Activated T-cell treated with anti-CD3 and anti-CD28 coated beads, Interleukin-2, amount 50 U/mL, for 1 hour (primary cell): ENCODE data around the gene B3GNT4.
"Not testable (repeated sequence)": the region's sequence is repeated elsewhere in the genome, so short reads cannot be mapped to it uniquely, and the experiment has no call there.

ENCODE experiments used
- DNase-seq: peaks from one replicate; pipeline ENCODE4 v3.0.0-alpha.2; 2020

B3GNT4 gene

DNA sequence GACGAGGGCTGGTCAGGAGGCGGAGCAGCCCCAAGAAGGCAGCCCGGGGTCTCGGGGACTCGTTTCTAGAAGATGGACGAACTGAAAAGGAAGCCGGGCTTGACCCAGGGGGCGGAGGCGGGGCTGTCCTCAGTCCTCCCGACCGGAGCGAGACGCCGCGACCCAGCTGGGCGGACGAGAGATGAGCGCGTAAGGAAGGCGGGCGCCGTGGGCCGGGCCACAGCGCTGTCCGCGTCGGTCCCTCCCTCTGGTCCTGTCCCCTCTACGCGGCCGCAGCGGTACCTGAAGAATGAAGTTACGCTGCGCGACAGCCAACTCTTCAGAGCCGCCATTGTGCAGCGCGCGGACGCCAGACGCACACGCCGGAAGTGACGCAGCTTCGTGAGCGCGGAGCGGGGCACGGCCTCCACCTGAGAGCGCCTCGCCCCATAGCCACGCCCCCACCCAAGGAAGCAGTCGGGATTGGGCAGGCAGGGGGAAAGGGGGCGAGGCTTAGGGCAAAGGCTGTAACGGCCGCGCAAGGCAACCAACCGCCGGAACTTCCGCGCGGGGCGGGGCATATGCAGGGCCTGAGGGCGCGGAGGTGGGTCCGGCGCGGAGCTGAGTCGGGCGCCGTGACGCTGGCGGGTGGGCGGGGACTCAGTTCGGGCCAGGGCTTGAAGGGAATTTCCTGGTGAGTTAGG, 22.3 kb downstream of the B3GNT4 start, which contains the start of gene DIABLO:
DIABLO (minus strand) TSS at position 370 of the 683 bp plus-strand sequence; CDS start at position 332, 38 bp downstream.
- DNase-seq: peak; percentile 99

DNA sequence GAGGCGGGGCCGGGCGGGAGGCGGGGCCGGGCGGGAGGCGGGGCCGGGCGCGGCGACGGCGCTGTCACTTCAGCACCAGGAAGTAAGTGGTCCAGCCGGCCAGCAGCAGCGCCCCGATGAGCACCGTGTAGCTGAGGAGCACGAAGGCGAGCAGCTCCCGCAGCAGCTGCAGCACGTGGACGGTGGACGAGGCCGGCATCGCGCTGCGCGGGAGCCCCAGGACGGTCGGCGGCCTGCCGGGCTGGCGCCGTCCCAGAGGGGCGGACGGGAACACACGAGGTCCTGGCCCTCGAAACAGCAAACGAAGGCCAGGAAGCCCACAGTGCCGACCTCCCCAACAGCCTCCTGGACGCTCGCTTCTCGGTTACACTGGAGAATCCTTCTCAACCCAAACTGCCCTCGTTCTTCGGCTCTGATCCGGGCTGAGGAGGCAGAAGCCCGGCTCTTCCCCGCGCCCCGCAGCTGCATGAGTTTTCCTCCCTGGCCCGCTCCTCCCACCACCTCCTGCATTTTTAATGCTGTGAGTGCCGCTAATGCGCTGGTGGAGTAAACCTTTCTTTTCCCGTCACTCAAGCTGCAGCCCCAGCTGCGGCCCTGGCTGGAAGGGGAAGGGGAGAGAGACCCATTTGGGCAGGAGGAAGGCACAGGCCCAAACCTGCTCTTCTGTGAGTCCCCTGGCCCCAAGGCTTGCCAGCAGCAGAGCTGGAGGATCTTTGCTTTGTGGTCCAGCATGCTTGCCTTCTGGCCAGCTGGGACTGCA, 23.0 kb downstream of the B3GNT4 start:
- no peak for DNase-seq

- peak; percentile 58 for DNase-seq
These were observed 23.8 kb downstream of the B3GNT4 start for GRCh38 chr12:122227341-122227740.

- no peak for DNase-seq
These were observed 24.6 kb downstream of the B3GNT4 start for GRCh38 chr12:122228092-122228491.

- DNase-seq: no peak
These were observed 27.3 kb downstream of the B3GNT4 start for GRCh38 chr12:122230798-122231197.

DNA sequence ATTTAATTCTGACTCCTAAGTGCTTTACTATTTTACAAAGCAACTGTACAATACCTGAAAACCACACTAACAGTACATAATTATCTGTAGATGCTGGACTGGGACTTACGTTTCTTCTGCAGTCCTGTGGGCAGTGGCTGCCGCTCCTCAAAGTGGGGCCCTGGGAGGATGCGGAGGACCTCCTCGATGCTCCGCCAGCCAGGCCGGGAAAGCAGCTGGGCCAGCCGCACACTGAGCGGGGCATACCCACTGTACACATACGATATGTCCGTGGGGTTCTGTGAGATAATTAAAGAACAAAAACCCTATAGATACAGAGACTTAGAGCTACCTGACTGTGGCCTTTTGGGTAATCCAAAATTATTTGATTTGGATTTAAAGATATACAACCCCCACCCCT, 29.2 kb downstream of the B3GNT4 start:
- no peak for DNase-seq

- DNase-seq: no peak
These were observed 32.2 kb downstream of the B3GNT4 start for GRCh38 chr12:122235741-122236140.

- DNase-seq: no peak
These were observed 35.4 kb downstream of the B3GNT4 start for GRCh38 chr12:122238861-122239260.

GRCh38 chr12:122243965-122244364, 40.5 kb downstream of the B3GNT4 start:
- DNase-seq: no peak

DNA sequence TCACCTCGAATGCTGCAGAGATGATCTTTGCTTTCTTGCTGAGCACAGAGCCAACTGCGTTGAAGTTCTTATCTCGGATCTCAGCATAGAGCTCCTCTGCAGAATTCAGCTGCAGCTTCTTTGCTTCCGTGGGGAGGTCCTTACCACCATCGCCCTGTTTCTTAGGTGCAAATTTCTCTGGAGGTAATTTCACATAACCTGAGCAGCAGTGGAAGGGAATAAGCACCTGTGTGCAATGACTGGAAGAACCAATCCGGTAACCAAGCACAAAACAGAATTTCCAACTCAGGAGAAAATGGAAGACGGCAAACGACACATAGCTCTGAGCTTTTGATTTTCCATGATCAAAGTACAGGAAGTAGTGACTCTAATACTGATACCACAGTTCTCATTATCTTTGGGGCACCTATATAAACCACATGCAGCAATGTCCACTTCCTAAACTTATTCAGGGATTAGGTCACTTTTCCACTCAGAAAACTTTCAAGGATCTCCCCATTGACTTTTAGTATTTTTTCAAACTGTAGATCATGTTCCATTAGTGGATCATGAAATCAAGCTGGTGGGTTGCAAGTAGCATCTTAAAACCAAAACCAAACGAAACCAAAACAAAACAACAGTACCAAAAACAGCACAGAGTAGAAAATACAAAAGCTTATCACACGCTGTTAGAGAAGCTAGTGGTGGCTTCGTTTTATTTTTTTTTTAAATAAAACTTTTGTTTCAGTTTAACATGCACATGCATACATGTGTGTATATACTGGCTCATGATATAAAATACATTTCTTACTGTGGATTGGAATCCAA, 41.3 kb downstream of the B3GNT4 start:
- DNase-seq: peak; percentile 27

DNA sequence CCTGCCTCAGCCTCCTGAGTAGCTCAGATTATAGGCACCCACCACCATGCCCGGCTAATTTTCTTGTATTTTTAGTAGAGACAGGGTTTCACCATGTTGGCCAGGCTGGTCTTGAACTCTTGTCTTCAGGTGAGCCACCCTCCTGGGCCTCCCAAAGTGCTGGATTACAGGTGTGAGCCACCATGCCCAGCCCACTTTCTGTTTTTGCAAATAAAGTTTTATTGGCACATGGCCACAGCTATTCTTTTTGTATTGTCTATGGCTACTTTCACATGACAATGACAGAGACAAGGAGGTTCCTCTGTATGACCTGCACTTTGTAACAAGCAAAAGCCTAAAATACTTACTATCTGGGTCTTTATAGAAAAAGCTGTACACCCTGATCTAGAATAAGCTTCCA, 42.0 kb downstream of the B3GNT4 start:
- no peak for DNase-seq

DNA sequence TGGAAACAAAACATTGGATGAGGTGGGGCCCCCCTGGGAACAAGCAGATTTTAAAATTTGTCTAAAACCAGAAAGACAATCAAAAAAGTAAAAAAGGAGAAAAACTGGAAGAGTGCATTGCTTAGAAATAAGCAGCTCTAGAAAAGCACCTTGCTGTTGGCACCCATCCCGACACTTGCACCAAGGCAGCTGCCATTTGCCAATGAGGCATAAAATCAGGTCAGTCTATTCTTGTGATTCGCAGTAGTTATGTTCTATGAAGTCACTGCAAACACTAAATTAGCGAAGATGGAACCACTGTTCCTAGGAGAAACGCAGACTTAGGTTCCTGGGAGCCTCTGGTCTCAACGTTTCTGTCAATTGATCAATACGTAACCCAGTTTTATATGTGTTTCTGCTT, 46.5 kb downstream of the B3GNT4 start:
- no peak for DNase-seq

GRCh38 chr12:122250536-122250935, 47.0 kb downstream of the B3GNT4 start:
- no peak for DNase-seq

GRCh38 chr12:122258462-122258861, 55.0 kb downstream of the B3GNT4 start:
- DNase-seq: not testable (repeated sequence)
